GM12873 (cell line): ENCODE results near the gene NQO1.

Experiments
- CTCF ChIP-seq: IDR thresholded peaks from 2 replicates; pipeline ENCODE4 v1.5.1; 2012; ENCODE audit warnings: low read depth, mild to moderate bottlenecking, moderate library complexity, low read length, control low read depth; ENCODE audit not compliant: insufficient read depth; ENCODE audit errors: missing control alignments

Gene NQO1

GRCh38 chr16:69698404-69698803 is 28.0 kb downstream of the NQO1 start:
- TF ChIP-seq CTCF = no peak

GRCh38 chr16:69693916-69694315 is 32.4 kb downstream of the NQO1 start:
- no peak for TF ChIP-seq CTCF

GRCh38 chr16:69691980-69692911 is 34.1 kb downstream of the NQO1 start:
- no peak for TF ChIP-seq CTCF

- no peak for TF ChIP-seq CTCF
Observed at GRCh38 chr16:69688589-69688988, 37.8 kb downstream of the NQO1 start.

GRCh38 chr16:69680358-69680757 is 46.0 kb downstream of the NQO1 start:
- no peak for TF ChIP-seq CTCF

- no peak for TF ChIP-seq CTCF
Observed at GRCh38 chr16:69672998-69673713, 53.2 kb downstream of the NQO1 start.

GRCh38 chr16:69672315-69672997 is 53.9 kb downstream of the NQO1 start:
- no peak for TF ChIP-seq CTCF
